Body of pancreas (tissue), 4 donors: ENCODE measurements around the gene RFT1. TPM values are rescaled to one million over a fixed set of nuclear protein-coding genes. Genes with fewer than 3 reads are reported as not detected.
A peak's percentile ranks its signal among the peaks of the same experiment; 100 is the strongest.

Experiments
- ATAC-seq: fragments of 150-250 bp; one replicate; pipeline ENCODE4 v1.9.1; 2016
- DNase-seq, 4 donors: peaks; one replicate each; pipeline ENCODE4 v3.0.0-alpha.2; 2019
- H3K27ac ChIP-seq, 4 donors: fragments of 200-600 bp; sonication (generic); 1 replicate in 3 of 4; 2 replicates in 1 of 4; pipeline versions ENCODE4 v1.5.1 to v1.6.1; 2016 to 2019; ENCODE audit warnings: mild to moderate bottlenecking in 1 of 4, mixed read lengths in 1 of 4, moderate library complexity in 1 of 4
- H3K27me3 ChIP-seq, 2 donors: fragments of 200-600 bp; sonication (generic); one replicate each; pipeline ENCODE4 v1.6.0; 2016; ENCODE audit warnings: mild to moderate bottlenecking in 1 of 2
- H3K36me3 ChIP-seq, 2 donors: fragments of 200-600 bp; sonication (generic); replicated peaks in 1 of 2; 2 replicates each; pipeline ENCODE4 v1.5.1; 2016; ENCODE audit warnings: low read depth in 2 of 2; ENCODE audit not compliant: insufficient read depth in 1 of 2
- H3K4me1 ChIP-seq: fragments of 200-600 bp; sonication (generic); one replicate; pipeline ENCODE4 v1.6.0; 2016
- H3K4me3 ChIP-seq, 2 donors: fragments of 200-600 bp; sonication (generic); 1 replicate in 1 of 2; 2 replicates in 1 of 2; pipeline ENCODE4 v1.5.1; 2016 to 2019
- H3K9me3 ChIP-seq, 3 donors: fragments of 200-600 bp; sonication (generic); 1 replicate in 2 of 3; 2 replicates in 1 of 3; pipeline ENCODE4 v1.5.1; 2016
- POLR2A ChIP-seq, 3 donors: fragments of 450-650 bp; IDR thresholded peaks; one replicate each; pipeline ENCODE4 v1.6.1; 2016; ENCODE audit warnings: antibody characterized with exemption in 3 of 3, mild to moderate bottlenecking in 2 of 3
- WGBS, 2 donors: methylation state at CpG; one replicate each; pipeline ENCODE4 v1.1.5; 2017; 5-methylcytosine and 5-hydroxymethylcytosine counted together
- intact Hi-C: fragments of 100-400 bp; cut with DNase I; formaldehyde crosslinking; loops from one replicate; pipeline ENCODE4 v1.15.1; 2023
- total RNA-seq, 2 donors: library from RNA; depleted of rRNA; stranded (reverse); fragments of >200 nt; gene quantifications; one replicate each; pipeline ENCODE4 v1.1.0, GENCODE V29; 2016
- TF ChIP-seq, protein P1 (sequence below), 7 experiments: fragments of 450-650 bp in 4 of 7; fragments of 200-600 bp in 3 of 7; sonication (generic) in 3 of 7; IDR thresholded peaks; one replicate each; pipeline ENCODE4 v1.5.1; 2016 to 2019; ENCODE audit warnings: antibody characterized with exemption in 7 of 7

Gene RFT1
- total RNA-seq, 2 donors from 2014 or later, result 10.6 to 19.8 TPM

DNA sequence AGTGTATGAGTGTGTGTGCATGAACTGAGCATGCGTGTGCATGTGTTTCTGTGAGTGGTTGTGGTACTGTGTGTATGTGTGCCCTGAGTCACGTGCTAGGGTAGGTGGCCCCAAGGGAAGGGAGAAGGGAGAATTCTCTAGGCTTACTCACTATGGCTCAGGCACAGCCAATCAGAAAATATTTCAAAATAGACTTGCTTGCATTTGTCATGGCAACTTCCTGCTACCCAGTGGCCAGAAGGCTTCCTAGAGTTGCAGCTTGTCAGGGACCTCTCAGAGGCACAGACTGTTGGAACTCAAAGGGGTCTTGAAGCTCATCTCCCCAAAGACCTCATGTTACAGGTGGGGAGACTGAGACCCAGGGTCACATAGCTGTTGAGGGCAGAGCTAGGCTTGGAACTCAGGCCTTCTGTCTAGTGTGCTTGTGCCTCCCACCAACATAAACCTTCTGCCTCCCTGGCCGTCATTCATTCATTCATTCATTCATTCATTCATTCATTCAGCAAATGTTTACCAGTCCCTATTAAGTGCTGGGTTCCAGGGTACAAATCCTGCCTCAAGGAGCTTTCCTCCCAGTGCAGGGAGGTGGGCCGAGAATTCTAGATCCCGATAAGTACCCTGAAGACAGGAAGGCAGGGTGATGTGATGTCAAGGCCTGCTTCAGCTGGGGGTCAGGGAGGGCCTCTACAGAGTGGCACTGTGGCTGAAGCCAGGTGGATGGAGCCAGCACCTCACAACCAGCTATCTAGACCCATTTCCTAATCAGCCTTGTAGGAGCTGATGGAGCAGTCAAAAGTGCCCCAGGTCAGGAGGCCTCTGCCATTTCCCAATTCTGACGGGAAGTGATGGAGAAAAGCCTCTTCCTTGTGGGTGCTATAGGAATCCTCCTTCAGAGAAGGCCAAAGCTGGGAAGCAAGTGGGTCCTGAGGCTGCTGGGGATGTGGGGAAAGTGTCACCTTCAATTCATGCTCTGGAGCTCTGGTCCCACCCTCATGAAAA, 10.9 kb upstream of the RFT1 start:
- intact Hi-C loops, result no loop called here
- DNase-seq (peak in 1 of 4 donors; percentile 3), ATAC-seq (no peak)
- H3K4me3 ChIP-seq, result no peak overlapping the region
- H3K27ac ChIP-seq, result no peak overlapping the region
- H3K4me1 ChIP-seq, result peaks cover 27% of the 10 kb centered on the region
- no peaks in the 10 kb centered on the region for H3K36me3 ChIP-seq
- H3K9me3 ChIP-seq, result no peaks in the 10 kb centered on the region
- no peak for TF ChIP-seq POLR2A (IDR thresholded peaks at IDR 0.05)
- TF ChIP-seq, protein P1, sequence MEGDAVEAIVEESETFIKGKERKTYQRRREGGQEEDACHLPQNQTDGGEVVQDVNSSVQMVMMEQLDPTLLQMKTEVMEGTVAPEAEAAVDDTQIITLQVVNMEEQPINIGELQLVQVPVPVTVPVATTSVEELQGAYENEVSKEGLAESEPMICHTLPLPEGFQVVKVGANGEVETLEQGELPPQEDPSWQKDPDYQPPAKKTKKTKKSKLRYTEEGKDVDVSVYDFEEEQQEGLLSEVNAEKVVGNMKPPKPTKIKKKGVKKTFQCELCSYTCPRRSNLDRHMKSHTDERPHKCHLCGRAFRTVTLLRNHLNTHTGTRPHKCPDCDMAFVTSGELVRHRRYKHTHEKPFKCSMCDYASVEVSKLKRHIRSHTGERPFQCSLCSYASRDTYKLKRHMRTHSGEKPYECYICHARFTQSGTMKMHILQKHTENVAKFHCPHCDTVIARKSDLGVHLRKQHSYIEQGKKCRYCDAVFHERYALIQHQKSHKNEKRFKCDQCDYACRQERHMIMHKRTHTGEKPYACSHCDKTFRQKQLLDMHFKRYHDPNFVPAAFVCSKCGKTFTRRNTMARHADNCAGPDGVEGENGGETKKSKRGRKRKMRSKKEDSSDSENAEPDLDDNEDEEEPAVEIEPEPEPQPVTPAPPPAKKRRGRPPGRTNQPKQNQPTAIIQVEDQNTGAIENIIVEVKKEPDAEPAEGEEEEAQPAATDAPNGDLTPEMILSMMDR (IDR thresholded peaks at IDR 0.05), result no peak
- WGBS, 2 donors, result 65 to 68% methylated on average over 6 of the region's 6 CpGs
- no peaks in the 10 kb centered on the region for H3K27me3 ChIP-seq

DNA sequence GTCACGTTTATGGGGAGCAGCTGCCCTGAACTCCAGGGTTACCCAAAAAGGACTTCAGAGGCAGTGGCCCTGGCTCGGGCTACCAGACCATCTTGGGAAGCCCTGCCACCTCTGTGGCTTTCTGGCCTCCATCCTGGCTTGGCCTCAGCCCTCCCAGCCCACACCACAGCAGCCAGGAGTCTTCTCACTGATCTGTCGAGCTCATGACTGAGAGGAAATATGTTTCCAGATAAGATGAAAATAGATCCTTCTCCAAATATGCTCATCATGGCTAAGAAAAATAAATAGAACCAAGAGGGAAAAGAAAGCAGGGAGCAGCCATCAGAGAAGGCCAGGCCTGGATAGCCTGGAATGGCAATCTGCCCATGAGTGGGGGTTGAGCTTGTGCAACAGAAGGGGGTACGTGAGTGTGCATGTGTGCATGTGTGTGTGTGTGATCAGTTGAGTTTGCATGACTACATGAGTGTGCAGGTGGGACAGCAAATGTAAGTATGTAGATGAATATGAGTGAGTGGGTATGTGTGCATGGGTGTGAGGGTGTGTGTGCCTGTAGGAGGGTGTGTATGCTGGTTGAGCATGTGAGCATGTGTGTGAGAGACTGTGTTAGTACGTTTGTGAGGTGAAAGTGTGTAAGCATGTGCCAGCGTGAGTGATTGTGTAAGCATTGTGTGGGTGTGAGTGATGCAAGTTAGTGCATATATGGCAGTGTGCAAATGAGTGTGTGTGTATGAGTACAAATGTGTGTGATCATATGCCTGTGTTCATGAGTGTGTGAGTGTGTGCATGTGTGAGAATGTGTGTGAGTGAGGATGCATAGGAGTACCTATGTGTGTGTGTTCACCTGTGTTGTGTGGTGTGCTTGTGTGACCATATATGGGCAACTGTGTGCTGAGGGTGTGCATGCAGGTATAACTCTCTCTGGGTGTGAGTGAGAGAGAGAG, 9.9 kb upstream of the RFT1 start:
- H3K4me3 ChIP-seq, result no peak overlapping the region
- no peaks in the 10 kb centered on the region for H3K27me3 ChIP-seq
- H3K27ac ChIP-seq, result no peak overlapping the region
- DNase-seq (no peak), ATAC-seq (no peak)
- TF ChIP-seq, protein P1 (IDR thresholded peaks at IDR 0.05), result no peak
- TF ChIP-seq POLR2A (IDR thresholded peaks at IDR 0.05), result no peak
- WGBS, 2 donors, result 60 to 68% methylated on average over 6 of the region's 6 CpGs
- no peaks in the 10 kb centered on the region for H3K9me3 ChIP-seq
- H3K36me3 ChIP-seq, result no peaks in the 10 kb centered on the region
- H3K4me1 ChIP-seq, result peaks cover 17% of the 10 kb centered on the region
- intact Hi-C loops, result no loop called here

DNA sequence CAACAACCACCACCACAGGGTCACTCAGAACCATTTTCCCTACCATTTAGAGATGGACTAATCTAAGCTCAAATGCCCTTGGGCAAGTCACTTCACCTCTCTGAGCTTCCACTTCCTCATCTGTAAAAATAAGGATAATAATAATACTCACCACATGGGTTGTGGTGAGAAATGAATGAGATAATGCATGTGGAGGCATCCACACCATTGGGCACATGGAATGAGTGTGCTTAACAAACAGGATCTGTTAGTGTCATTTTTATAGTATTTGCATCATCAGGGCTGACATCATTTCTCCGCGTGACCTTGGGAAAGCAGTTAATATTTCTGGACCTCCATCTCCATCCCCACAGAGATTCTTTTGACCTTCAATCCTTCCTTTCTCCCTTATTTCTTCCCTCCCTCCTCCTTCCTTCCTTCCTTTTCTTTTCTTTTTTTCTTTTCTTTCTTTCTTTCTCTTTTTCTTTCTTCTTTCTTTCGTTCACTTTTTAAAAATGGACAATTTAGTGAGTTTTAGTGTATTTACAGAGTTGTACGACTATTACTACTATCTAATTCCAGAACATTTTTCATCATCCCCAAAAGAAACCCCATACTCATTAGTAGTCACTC, 7.7 kb upstream of the RFT1 start:
- no peak for ATAC-seq
- intact Hi-C loops, result no loop called here
- Histone ChIP-seq H3K4me3 (no peak overlapping the region), H3K4me1 (peaks cover 14% of the 10 kb centered on the region), H3K36me3 (no peaks in the 10 kb centered on the region), H3K9me3 (no peaks in the 10 kb centered on the region), H3K27me3 (no peaks in the 10 kb centered on the region), H3K27ac (no peak overlapping the region)
- DNase-seq, result no peak
- TF ChIP-seq, protein P1 (IDR thresholded peaks at IDR 0.05), result no peak
- TF ChIP-seq POLR2A (IDR thresholded peaks at IDR 0.05), result no peak
- 82 to 90% methylated on average over 4 of the region's 4 CpGs for WGBS, 2 donors

DNA sequence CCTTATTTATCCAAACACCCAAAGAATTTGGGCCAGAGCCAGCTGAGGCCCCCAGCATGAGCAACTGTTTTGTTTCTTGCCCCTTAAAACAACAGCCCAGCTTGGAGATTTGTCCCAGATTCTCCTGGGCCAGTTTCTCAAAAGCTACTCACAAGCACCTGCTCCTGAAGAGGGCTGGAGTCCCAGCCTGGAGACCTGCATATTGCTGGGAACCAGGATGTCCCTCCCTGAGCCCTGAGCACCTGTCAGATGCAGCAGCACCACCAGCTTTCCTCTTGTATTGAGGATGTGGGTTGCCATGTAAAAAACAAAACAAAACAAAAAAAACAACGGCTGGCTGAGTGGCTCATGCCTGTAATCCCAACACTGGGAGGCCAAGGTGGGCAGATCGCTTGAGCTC, 7.0 kb upstream of the RFT1 start:
- H3K27ac ChIP-seq, result no peak overlapping the region
- no peaks in the 10 kb centered on the region for H3K27me3 ChIP-seq
- no peak for ATAC-seq
- no peaks in the 10 kb centered on the region for H3K36me3 ChIP-seq
- 61 to 69% methylated on average over 2 of the region's 2 CpGs for WGBS, 2 donors
- TF ChIP-seq, protein P1 (IDR thresholded peaks at IDR 0.05), result no peak
- TF ChIP-seq POLR2A (IDR thresholded peaks at IDR 0.05), result no peak
- H3K9me3 ChIP-seq, result no peaks in the 10 kb centered on the region
- DNase-seq, result no peak
- no peak overlapping the region for H3K4me3 ChIP-seq
- peaks cover 14% of the 10 kb centered on the region for H3K4me1 ChIP-seq
- intact Hi-C loops, result no loop called here
